Endothelial cell of umbilical vein (primary cell): ENCODE measurements around the gene SUGP2. TPM values are rescaled to one million over a fixed set of nuclear protein-coding genes. Genes with fewer than 3 reads are reported as not detected.

Experiments
- BruUV-seq: library from RNA; stranded (reverse); fragments of 400-500 nt; replicated peaks from 2 replicates; lab custom pipeline; 2021; lab: Mats Ljungman, UMichigan
- CTCF ChIA-PET: fragments of 300-600, 350-600 bp; sonication (Branson Sonifier 250); formaldehyde crosslinking; loops from one replicate; lab custom pipeline; 2021; ENCODE audit warnings: antibody characterized with exemption, inconsistent platforms; lab: Charles Lee
- POLR2A ChIA-PET: fragments of 300-600, 350-600 bp; sonication (Branson Sonifier 250); formaldehyde crosslinking; loops from one replicate; lab custom pipeline; 2021; ENCODE audit warnings: antibody characterized with exemption, inconsistent platforms; lab: Charles Lee
- DNase-seq: peaks from one replicate; pipeline ENCODE4 v3.0.0-alpha.2; 2011; ENCODE audit warnings: low read depth, low spot score
- FAIRE-seq: peaks from 2 replicates; lab custom pipeline; 2011; peaks lifted over from hg19 to GRCh38; lab: Jason Lieb, UNC
- H2AFZ ChIP-seq: 2 replicates; pipeline ENCODE4 v1.6.0; 2012; ENCODE audit warnings: low read depth, low read length, control low read depth, inconsistent platforms
- H3K27ac ChIP-seq: 2 replicates; pipeline ENCODE4 v1.5.1; 2011; ENCODE audit warnings: low read depth, mild to moderate bottlenecking, control low read depth, low read length, moderate library complexity; ENCODE audit not compliant: insufficient read depth
- H3K27me3 ChIP-seq, 2 experiments: 2 replicates each; pipeline versions ENCODE4 v1.6.0 to v1.6.1; 2011; ENCODE audit warnings: low read length in 2 of 2, mixed read lengths in 1 of 2; ENCODE audit not compliant: control insufficient read depth in 2 of 2, insufficient read depth in 2 of 2
- H3K36me3 ChIP-seq, 2 experiments: 2 replicates in 1 of 2; 3 replicates in 1 of 2; pipeline ENCODE4 v1.5.1; 2011; ENCODE audit warnings: low read length in 2 of 2, mild to moderate bottlenecking in 1 of 2, moderate library complexity in 1 of 2; ENCODE audit not compliant: control insufficient read depth in 2 of 2, insufficient read depth in 2 of 2; ENCODE audit errors: extremely low read depth in 1 of 2
- H3K4me1 ChIP-seq: 3 replicates; pipeline ENCODE4 v1.5.1; 2011; ENCODE audit warnings: mild to moderate bottlenecking, low read length; ENCODE audit not compliant: control insufficient read depth, insufficient read depth; ENCODE audit errors: extremely low read depth
- H3K4me2 ChIP-seq: 2 replicates; pipeline ENCODE4 v1.6.1; 2011; ENCODE audit warnings: low read length, control low read depth, mixed read lengths; ENCODE audit not compliant: insufficient read depth
- H3K4me3 ChIP-seq, 3 experiments: fragments of 200-600 bp in 1 of 3; sonication (generic), shearing (Covaris generic) in 1 of 3; replicated peaks in 1 of 3; 2 replicates each; pipeline ENCODE4 v1.5.1; 2011 to 2016; ENCODE audit warnings: control low read depth in 3 of 3, low read length in 3 of 3, mild to moderate bottlenecking in 2 of 3, inconsistent platforms in 1 of 3, low read depth in 1 of 3, moderate library complexity in 1 of 3; ENCODE audit not compliant: insufficient read depth in 1 of 3
- H3K79me2 ChIP-seq: 2 replicates; pipeline ENCODE4 v1.6.0; 2012; ENCODE audit warnings: low read length, inconsistent platforms; ENCODE audit not compliant: control insufficient read depth, insufficient read depth
- H3K9ac ChIP-seq: replicated peaks from 2 replicates; pipeline ENCODE3; 2011; ENCODE audit warnings: low read length, control low read depth; ENCODE audit not compliant: insufficient read depth; ENCODE audit errors: extremely low read depth
- H3K9me1 ChIP-seq: replicated peaks from 3 replicates; pipeline ENCODE4 v1.6.0; 2011; ENCODE audit warnings: mild to moderate bottlenecking, low read length; ENCODE audit not compliant: control insufficient read depth, insufficient read depth; ENCODE audit errors: extremely low read depth
- H3K9me3 ChIP-seq: replicated peaks from 2 replicates; pipeline ENCODE4 v1.5.1; 2012; ENCODE audit warnings: low read length, inconsistent platforms; ENCODE audit not compliant: control insufficient read depth, insufficient read depth
- H4K20me1 ChIP-seq: replicated peaks from 2 replicates; pipeline ENCODE3; 2011; ENCODE audit warnings: mild to moderate bottlenecking, low read length; ENCODE audit not compliant: control insufficient read depth, insufficient read depth; ENCODE audit errors: extremely low read depth
- EZH2 ChIP-seq: IDR thresholded peaks from 2 replicates; pipeline ENCODE4 v1.6.1; 2012; ENCODE audit warnings: borderline replicate concordance, low read depth, mild to moderate bottlenecking, moderate library complexity, low read length, inconsistent platforms; ENCODE audit not compliant: severe bottlenecking
- FOS ChIP-seq: IDR thresholded peaks from 2 replicates; pipeline ENCODE4 v1.6.1; 2011; ENCODE audit warnings: mild to moderate bottlenecking, low read length, moderate library complexity, borderline replicate concordance; ENCODE audit not compliant: insufficient read depth
- GATA2 ChIP-seq: IDR thresholded peaks from 2 replicates; pipeline ENCODE4 v1.7.0; 2011; ENCODE audit warnings: low read depth, mild to moderate bottlenecking, moderate library complexity, mixed read lengths, low read length; ENCODE audit not compliant: insufficient read length, insufficient read depth
- MYC ChIP-seq: IDR thresholded peaks from one replicate; pipeline ENCODE4 v1.6.1; 2011; ENCODE audit warnings: mild to moderate bottlenecking, low read depth, low read length
- POLR2A ChIP-seq: IDR thresholded peaks from 2 replicates; pipeline ENCODE4 v1.6.1; 2012; ENCODE audit warnings: low read depth, mild to moderate bottlenecking, control low read depth, low read length
- POLR2AphosphoS5 ChIP-seq: IDR thresholded peaks from 2 replicates; pipeline ENCODE4 v1.6.1; 2012; ENCODE audit warnings: low read depth, mild to moderate bottlenecking, control low read depth, low read length, moderate library complexity; ENCODE audit not compliant: insufficient read depth
- dilution Hi-C: fragments of 300-500 bp; cut with MboI; formaldehyde crosslinking; loops from one replicate; pipeline ENCODE4 v1.15.0; 2019; ENCODE audit warnings: low sequenced_read_pairs; ENCODE audit not compliant: extremely low pct_ligation_motif_present
- intact Hi-C: fragments of 100-400 bp; cut with micrococcal nuclease; formaldehyde crosslinking; loops from one replicate; pipeline ENCODE4 v1.10.0; 2022
- polyA plus RNA-seq, 4 experiments: library from polyadenylated mRNA; depleted of rRNA in 3 of 4; stranded (reverse) in 3 of 4; unstranded in 1 of 4; fragments of >200 nt; gene quantifications; 2 replicates each; pipeline versions ENCODE4 v1.2.1 to v1.2.3, GENCODE V29; 2011 to 2012; ENCODE audit warnings: missing spikeins in 1 of 4
- total RNA-seq: library from RNA; stranded (reverse); gene quantifications from 2 replicates; pipeline ENCODE4 v1.2.3, GENCODE V29; 2021
- TF ChIP-seq, protein P1 (sequence below): IDR thresholded peaks from 2 replicates; pipeline ENCODE4 v1.6.1; 2011; ENCODE audit not compliant: insufficient read depth, insufficient read length

Gene SUGP2
- total and polyA plus RNA-seq, 2 donors (not counting 3 experiments of a cell fraction or from before 2014, with no cell fraction given), result 44.6 to 79.7 TPM

DNA sequence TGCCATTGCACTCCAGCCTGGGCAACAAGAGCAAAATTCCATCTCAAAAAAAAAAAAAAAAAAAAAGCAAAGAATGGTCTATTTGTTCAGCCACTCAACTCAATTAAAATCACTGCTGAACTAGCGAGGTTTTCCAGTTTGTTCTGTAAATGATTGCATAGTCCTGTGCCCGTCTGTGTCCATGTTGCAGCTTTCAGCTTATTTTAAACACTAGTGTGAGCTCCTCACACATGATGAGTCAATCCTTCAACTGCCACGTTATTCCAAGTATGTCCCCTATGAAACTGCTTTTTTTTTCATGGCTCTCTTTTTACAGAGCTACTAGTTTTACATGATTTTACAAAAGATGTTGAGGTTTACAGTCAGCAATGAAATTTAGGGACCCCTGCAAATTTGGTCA is 12.2 kb downstream of the SUGP2 start:
- Histone ChIP-seq H3K79me2 (peaks cover 54% of the 10 kb centered on the region), H3K27me3 (no peaks in the 10 kb centered on the region), H2AFZ (no peak overlapping the region), H3K9me1 (no peaks in the 10 kb centered on the region), H3K4me3 (no peak overlapping the region), H3K4me2 (no peak overlapping the region), H3K36me3 (peaks cover 29 to 31% of the 10 kb centered on the region in 2 experiments), H3K9me3 (no peaks in the 10 kb centered on the region), H3K4me1 (no peaks in the 10 kb centered on the region), H3K9ac (no peak overlapping the region), H4K20me1 (no peaks in the 10 kb centered on the region), H3K27ac (no peak overlapping the region)
- dilution Hi-C loops, result no loop called here
- FAIRE-seq, result peak; percentile 35
- no peak for TF ChIP-seq GATA2
- no peak for TF ChIP-seq FOS
- no peak for TF ChIP-seq MYC
- no peak for TF ChIP-seq POLR2A
- no peak for TF ChIP-seq EZH2
- TF ChIP-seq POLR2AphosphoS5, result no peak
- TF ChIP-seq, protein P1, sequence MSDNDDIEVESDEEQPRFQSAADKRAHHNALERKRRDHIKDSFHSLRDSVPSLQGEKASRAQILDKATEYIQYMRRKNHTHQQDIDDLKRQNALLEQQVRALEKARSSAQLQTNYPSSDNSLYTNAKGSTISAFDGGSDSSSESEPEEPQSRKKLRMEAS, result no peak
- no TSS peak for BruUV-seq
- DNase-seq, result no peak
- intact Hi-C loops, result no loop called here
- POLR2A ChIA-PET, result interaction anchor here (0.7 kb wide), 1 partner anchor 91 kb away, joined by 4 read pairs; no protein-coding TSS in a partner anchor
- CTCF ChIA-PET, result interaction anchor here (0.8 to 1.0 kb wide), 2 partner anchors 12 to 126 kb away, joined by 3 read pairs; partner anchors contain the start of gene CERS1

DNA sequence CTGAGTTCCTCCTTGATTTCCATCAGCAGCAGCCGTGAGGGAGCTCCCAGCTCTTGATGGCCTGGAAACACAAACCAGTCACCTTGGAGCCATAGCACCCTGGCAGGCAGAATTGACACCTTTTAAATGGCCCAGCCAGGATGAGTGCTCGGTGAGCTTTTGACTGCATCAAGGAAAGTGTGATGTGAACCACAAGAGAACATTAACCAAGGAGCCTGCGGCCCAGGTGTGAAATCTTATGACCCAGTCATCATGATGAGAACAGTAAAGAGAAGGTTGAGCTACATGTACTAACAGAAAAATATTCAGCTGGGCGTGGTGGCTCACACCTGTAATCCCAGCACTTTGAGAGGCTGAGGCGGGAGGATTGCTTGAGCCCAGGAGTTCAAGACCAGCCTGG is 22.8 kb downstream of the SUGP2 start:
- dilution Hi-C loops (no loop called here), intact Hi-C loops (no loop called here)
- H3K9ac ChIP-seq, result no peak overlapping the region
- H3K79me2 ChIP-seq, result no peaks in the 10 kb centered on the region
- H3K4me1 ChIP-seq, result no peaks in the 10 kb centered on the region
- H3K9me1 ChIP-seq, result no peaks in the 10 kb centered on the region
- no peak overlapping the region for H2AFZ ChIP-seq
- H3K4me3 ChIP-seq, result no peak overlapping the region
- no peaks in the 10 kb centered on the region for H3K9me3 ChIP-seq
- H3K27ac ChIP-seq, result no peak overlapping the region
- no peaks in the 10 kb centered on the region for H4K20me1 ChIP-seq
- H3K27me3 ChIP-seq, result no peaks in the 10 kb centered on the region
- POLR2A ChIA-PET, result no interaction called here
- no peak overlapping the region for H3K4me2 ChIP-seq
- FAIRE-seq, result no peak
- BruUV-seq, result no TSS peak
- CTCF ChIA-PET, result interaction anchor here (1.0 kb wide), 1 partner anchor 79 kb away, joined by 3 read pairs; no protein-coding TSS in a partner anchor
- TF ChIP-seq POLR2A, result no peak
- TF ChIP-seq MYC, result no peak
- no peak for DNase-seq
- H3K36me3 ChIP-seq, result peaks cover 27 to 32% of the 10 kb centered on the region in 2 experiments
